ENCODE measurements around the gene RBM39. TPM values are rescaled to one million over a fixed set of nuclear protein-coding genes. Genes with fewer than 3 reads are reported as not detected.
A peak's percentile ranks its signal among the peaks of the same experiment; 100 is the strongest.

The RBM39 gene
- total and polyA plus RNA-seq, 10 of the 15 experiments (the other 5 are each of a cell fraction or from before 2014, with no cell fraction given): 135 to 280 (median 217) TPM

DNA sequence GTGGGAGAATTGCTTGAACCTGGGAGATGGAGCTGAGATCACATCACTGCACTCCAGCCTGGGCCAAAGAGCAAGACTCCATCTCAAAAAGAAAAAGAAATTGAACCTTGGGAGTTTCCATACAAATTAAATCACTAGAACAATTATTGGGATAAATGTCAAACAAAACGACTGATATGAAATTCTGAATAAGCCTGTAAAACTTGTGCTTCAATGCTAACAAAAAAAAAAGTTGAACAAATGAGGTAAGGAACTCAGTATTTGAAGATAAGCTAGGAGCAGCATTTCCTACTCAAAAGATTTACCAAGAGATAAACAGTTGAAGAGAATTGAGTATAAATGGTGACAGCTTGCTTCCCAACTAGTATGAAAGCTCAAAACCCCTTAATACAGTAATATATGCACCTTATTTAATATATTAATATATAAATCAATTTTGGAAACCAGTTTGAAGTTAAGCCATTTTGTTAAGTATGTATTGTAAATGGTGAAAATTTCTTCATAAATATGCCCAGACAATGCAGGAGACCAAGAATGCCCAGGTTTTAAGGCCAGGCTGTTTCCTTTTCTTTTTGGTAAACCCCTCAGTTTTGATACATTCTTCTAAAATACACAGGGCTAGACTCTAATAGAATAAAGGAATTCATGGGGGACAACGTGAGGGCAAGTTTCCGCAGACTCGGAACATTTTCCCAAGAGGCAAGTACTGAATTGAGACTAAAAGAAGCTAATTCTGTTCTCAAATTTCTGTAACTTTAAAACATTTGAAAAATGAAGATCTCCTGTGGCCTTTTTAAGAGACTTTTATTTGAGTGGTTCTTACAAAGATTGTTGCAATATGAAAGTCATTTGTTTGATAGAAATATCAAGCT, 39.0 kb downstream of the RBM39 start:
- intact Hi-C loops (cut with micrococcal nuclease; ENCODE audit: unreplicated experiment) (no loop called here), in situ Hi-C loops (cut with MboI) (no loop called here)
- SMC1A ChIA-PET (ENCODE audit: uncharacterized antibody, unreplicated experiment): interaction anchor here (0.7 to 1.9 kb wide), 10 partner anchors 10 to 236 kb away, joined by 3 to 6 read pairs (median 3); no protein-coding TSS in a partner anchor
- no peaks in the 10 kb centered on the region; the same call in 1 of the 2 replicates for H4K20me1 ChIP-seq (ENCODE audit: control insufficient read depth, insufficient read depth)
- RAD21 ChIA-PET (ENCODE audit: unreplicated experiment): interaction anchor here (0.9 to 2.3 kb wide), 4 partner anchors 39 to 102 kb away, joined by 3 to 6 read pairs (median 5); partner anchors contain the start of gene RBM39
- H3K27me3 ChIP-seq (replicated peaks in 1 of 2; ENCODE audit: control insufficient read depth in 2 of 2, insufficient read depth in 2 of 2, low read length in 1 of 2): no peaks in the 10 kb centered on the region
- no peak overlapping the region for H3K4me3 ChIP-seq
- H3K9ac ChIP-seq (ENCODE audit: control insufficient read depth, insufficient read depth, low read length): no peak overlapping the region
- H3K27ac ChIP-seq (ENCODE audit: control insufficient read depth, insufficient read depth): no peak overlapping the region
- H3K4me2 ChIP-seq (ENCODE audit: control insufficient read depth, insufficient read depth): no peak overlapping the region
- DNase-seq (ENCODE audit: low read depth, low spot score) (no peak), FAIRE-seq (peak; percentile 47), ATAC-seq (no peak)
- no peak for TF ChIP-seq BMI1 (IDR thresholded peaks at IDR 0.05; ENCODE audit: borderline replicate concordance)
- TF ChIP-seq HCFC1 (IDR thresholded peaks at IDR 0.05; ENCODE audit: low read length): no peak
- TF ChIP-seq RUNX3 (IDR thresholded peaks at IDR 0.05; ENCODE audit: low read length): no peak
- TF ChIP-seq YBX1 (IDR thresholded peaks at IDR 0.05): no peak
- no peak for TF ChIP-seq ZNF207 (IDR thresholded peaks at IDR 0.05; ENCODE audit: borderline replicate concordance)
- TF ChIP-seq, protein P1, sequence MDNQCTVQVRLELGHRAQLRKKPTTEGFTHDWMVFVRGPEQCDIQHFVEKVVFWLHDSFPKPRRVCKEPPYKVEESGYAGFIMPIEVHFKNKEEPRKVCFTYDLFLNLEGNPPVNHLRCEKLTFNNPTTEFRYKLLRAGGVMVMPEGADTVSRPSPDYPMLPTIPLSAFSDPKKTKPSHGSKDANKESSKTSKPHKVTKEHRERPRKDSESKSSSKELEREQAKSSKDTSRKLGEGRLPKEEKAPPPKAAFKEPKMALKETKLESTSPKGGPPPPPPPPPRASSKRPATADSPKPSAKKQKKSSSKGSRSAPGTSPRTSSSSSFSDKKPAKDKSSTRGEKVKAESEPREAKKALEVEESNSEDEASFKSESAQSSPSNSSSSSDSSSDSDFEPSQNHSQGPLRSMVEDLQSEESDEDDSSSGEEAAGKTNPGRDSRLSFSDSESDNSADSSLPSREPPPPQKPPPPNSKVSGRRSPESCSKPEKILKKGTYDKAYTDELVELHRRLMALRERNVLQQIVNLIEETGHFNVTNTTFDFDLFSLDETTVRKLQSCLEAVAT (IDR thresholded peaks at IDR 0.05): no peak
- TF ChIP-seq, protein P2, sequence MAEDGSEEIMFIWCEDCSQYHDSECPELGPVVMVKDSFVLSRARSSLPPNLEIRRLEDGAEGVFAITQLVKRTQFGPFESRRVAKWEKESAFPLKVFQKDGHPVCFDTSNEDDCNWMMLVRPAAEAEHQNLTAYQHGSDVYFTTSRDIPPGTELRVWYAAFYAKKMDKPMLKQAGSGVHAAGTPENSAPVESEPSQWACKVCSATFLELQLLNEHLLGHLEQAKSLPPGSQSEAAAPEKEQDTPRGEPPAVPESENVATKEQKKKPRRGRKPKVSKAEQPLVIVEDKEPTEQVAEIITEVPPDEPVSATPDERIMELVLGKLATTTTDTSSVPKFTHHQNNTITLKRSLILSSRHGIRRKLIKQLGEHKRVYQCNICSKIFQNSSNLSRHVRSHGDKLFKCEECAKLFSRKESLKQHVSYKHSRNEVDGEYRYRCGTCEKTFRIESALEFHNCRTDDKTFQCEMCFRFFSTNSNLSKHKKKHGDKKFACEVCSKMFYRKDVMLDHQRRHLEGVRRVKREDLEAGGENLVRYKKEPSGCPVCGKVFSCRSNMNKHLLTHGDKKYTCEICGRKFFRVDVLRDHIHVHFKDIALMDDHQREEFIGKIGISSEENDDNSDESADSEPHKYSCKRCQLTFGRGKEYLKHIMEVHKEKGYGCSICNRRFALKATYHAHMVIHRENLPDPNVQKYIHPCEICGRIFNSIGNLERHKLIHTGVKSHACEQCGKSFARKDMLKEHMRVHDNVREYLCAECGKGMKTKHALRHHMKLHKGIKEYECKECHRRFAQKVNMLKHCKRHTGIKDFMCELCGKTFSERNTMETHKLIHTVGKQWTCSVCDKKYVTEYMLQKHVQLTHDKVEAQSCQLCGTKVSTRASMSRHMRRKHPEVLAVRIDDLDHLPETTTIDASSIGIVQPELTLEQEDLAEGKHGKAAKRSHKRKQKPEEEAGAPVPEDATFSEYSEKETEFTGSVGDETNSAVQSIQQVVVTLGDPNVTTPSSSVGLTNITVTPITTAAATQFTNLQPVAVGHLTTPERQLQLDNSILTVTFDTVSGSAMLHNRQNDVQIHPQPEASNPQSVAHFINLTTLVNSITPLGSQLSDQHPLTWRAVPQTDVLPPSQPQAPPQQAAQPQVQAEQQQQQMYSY (CRISPR knock-in tag; IDR thresholded peaks at IDR 0.05): no peak
- TF ChIP-seq, protein P3, sequence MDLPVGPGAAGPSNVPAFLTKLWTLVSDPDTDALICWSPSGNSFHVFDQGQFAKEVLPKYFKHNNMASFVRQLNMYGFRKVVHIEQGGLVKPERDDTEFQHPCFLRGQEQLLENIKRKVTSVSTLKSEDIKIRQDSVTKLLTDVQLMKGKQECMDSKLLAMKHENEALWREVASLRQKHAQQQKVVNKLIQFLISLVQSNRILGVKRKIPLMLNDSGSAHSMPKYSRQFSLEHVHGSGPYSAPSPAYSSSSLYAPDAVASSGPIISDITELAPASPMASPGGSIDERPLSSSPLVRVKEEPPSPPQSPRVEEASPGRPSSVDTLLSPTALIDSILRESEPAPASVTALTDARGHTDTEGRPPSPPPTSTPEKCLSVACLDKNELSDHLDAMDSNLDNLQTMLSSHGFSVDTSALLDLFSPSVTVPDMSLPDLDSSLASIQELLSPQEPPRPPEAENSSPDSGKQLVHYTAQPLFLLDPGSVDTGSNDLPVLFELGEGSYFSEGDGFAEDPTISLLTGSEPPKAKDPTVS (IDR thresholded peaks at IDR 0.05; ENCODE audit: low read depth, low read length): no peak
- 0 out of 2 replicates have a peak, but pooled peaks have one; percentile 5 for TF ChIP-seq CBFB (IDR thresholded peaks at IDR 0.05; ENCODE audit: low read depth)
- peak; percentile 48; the same call in 1 of the 2 replicates for TF ChIP-seq POLR2AphosphoS5 (IDR thresholded peaks at IDR 0.05; ENCODE audit: low read length)
- TF ChIP-seq POLR2AphosphoS2 (IDR thresholded peaks at IDR 0.05; ENCODE audit: low read depth, low read length): 0 out of 2 replicates have a peak, but pooled peaks have one; percentile 33
- TF ChIP-seq ZNF274 (IDR thresholded peaks at IDR 0.05; ENCODE audit: insufficient read depth, insufficient read length): no peak
- CTCF ChIA-PET: interaction anchor here (0.7 to 3.7 kb wide), 6 partner anchors 9 to 191 kb away, joined by 3 to 11 read pairs (median 3); no protein-coding TSS in a partner anchor
- H3K4me1 ChIP-seq (ENCODE audit: control insufficient read depth, insufficient read depth, low read length): peaks cover 6% of the 10 kb centered on the region; the same call in 1 of the 2 replicates
- peaks cover 27% of the 10 kb centered on the region for H3K79me2 ChIP-seq (ENCODE audit: control insufficient read depth, insufficient read depth, low read length)
- 58% methylated on average over 4 of the region's 4 CpGs for WGBS (ENCODE audit: insufficient coverage, insufficient replicate concordance, low lambda C conversion rate, missing lambda C conversion rate)
- BruUV-seq (replicated peaks): no TSS peak
- POLR2A ChIA-PET: interaction anchor here (0.7 to 1.1 kb wide), 2 partner anchors 10 to 22 kb away, joined by 3 to 6 read pairs; no protein-coding TSS in a partner anchor
- H3K9me3 ChIP-seq (replicated peaks; ENCODE audit: control insufficient read depth, insufficient read depth, low read length): no peaks in the 10 kb centered on the region
- H3K36me3 ChIP-seq (ENCODE audit: control insufficient read depth in 2 of 2, insufficient read depth in 2 of 2, low read length in 1 of 2): peaks cover 7 to 51% of the 10 kb centered on the region in 2 experiments
- H2AFZ ChIP-seq (ENCODE audit: control insufficient read depth, low read depth, low read length): no peak overlapping the region

Data from GM12878 (cell line).